HEK293 (cell line): ENCODE results near the gene CCDC141.

Experiments
- CTCF ChIA-PET: fragments of 350-600 bp; formaldehyde crosslinking; extraction: SDS; loops from one replicate; lab custom pipeline; 2021; ENCODE audit warnings: antibody characterized with exemption; lab: Yijun Ruan, JAX
- POLR2A ChIA-PET: fragments of 300-600 bp; formaldehyde crosslinking; extraction: SDS; loops from one replicate; lab custom pipeline; 2020; ENCODE audit warnings: antibody characterized with exemption, inconsistent platforms; lab: Yijun Ruan, JAX
- H3K27ac ChIP-seq: fragments of 200-500 bp; sonication (Bioruptor generic); 2 replicates; pipeline ENCODE4 v1.5.1; 2014; ENCODE audit warnings: low read depth, low read length, control low read depth, inconsistent platforms; ENCODE audit errors: extremely low read depth
- H3K36me3 ChIP-seq, 2 experiments: fragments of 200-500 bp in 1 of 2; sonication (Bioruptor generic) in 1 of 2; 1 replicate in 1 of 2; 2 replicates in 1 of 2; pipeline ENCODE4 v1.5.1; 2014 to 2017; ENCODE audit warnings: inconsistent platforms in 2 of 2, low read length in 2 of 2; ENCODE audit not compliant: control insufficient read depth in 2 of 2, insufficient read depth in 1 of 2
- H3K4me1 ChIP-seq: fragments of 200-500 bp; sonication (Bioruptor generic); 2 replicates; pipeline ENCODE4 v1.5.1; 2014; ENCODE audit warnings: mild to moderate bottlenecking, low read length, inconsistent platforms; ENCODE audit not compliant: control insufficient read depth, insufficient read depth
- H3K4me3 ChIP-seq: 2 replicates; pipeline ENCODE4 v1.5.1; 2011; ENCODE audit warnings: low read depth, mild to moderate bottlenecking, control low read depth, low read length, moderate library complexity
- H3K9me3 ChIP-seq: fragments of 200-500 bp; sonication (Bioruptor generic); 2 replicates; pipeline ENCODE4 v1.5.1; 2014; ENCODE audit warnings: low read depth, low read length, inconsistent platforms; ENCODE audit not compliant: control insufficient read depth, insufficient read depth
- EGR2 ChIP-seq: fragments of 450-650 bp; formaldehyde crosslinking; IDR thresholded peaks from 2 replicates; pipeline ENCODE4 v1.5.1; 2016; ENCODE audit warnings: low read depth, missing biosample characterization, missing genetic modification characterization
- GLIS2 ChIP-seq: fragments of 450-650 bp; formaldehyde crosslinking; IDR thresholded peaks from 2 replicates; pipeline ENCODE4 v1.5.1; 2016; ENCODE audit warnings: missing biosample characterization, missing genetic modification characterization
- KLF1 ChIP-seq: fragments of 450-650 bp; formaldehyde crosslinking; IDR thresholded peaks from 2 replicates; pipeline ENCODE4 v1.5.1; 2016; ENCODE audit warnings: missing biosample characterization, missing genetic modification characterization
- SP3 ChIP-seq: fragments of 450-650 bp; formaldehyde crosslinking; IDR thresholded peaks from 2 replicates; pipeline ENCODE4 v1.5.1; 2016; ENCODE audit warnings: missing biosample characterization, missing genetic modification characterization
- ZBTB7A ChIP-seq: fragments of 450-650 bp; formaldehyde crosslinking; IDR thresholded peaks from 2 replicates; pipeline ENCODE4 v1.5.1; 2016; ENCODE audit warnings: low read depth, missing biosample characterization, missing genetic modification characterization
- ZFP37 ChIP-seq: fragments of 450-650 bp; formaldehyde crosslinking; IDR thresholded peaks from 2 replicates; pipeline ENCODE4 v1.5.1; 2016; ENCODE audit warnings: missing biosample characterization, missing genetic modification characterization
- ZNF138 ChIP-seq: fragments of 450-650 bp; formaldehyde crosslinking; IDR thresholded peaks from 2 replicates; pipeline ENCODE4 v1.5.1; 2016; ENCODE audit warnings: missing biosample characterization, missing genetic modification characterization, borderline replicate concordance
- ZNF16 ChIP-seq: fragments of 450-650 bp; formaldehyde crosslinking; IDR thresholded peaks from 2 replicates; pipeline ENCODE4 v1.5.1; 2016; ENCODE audit warnings: low read depth, missing biosample characterization, missing genetic modification characterization
- ZNF184 ChIP-seq: fragments of 450-650 bp; IDR thresholded peaks from 2 replicates; pipeline ENCODE4 v1.5.1; 2018; ENCODE audit warnings: missing biosample characterization, mild to moderate bottlenecking, missing genetic modification characterization
- ZNF266 ChIP-seq: fragments of 450-650 bp; formaldehyde crosslinking; IDR thresholded peaks from 2 replicates; pipeline ENCODE4 v1.5.1; 2016; ENCODE audit warnings: missing biosample characterization, missing genetic modification characterization, low read depth
- ZNF311 ChIP-seq: fragments of 450-650 bp; formaldehyde crosslinking; IDR thresholded peaks from 2 replicates; pipeline ENCODE4 v1.5.1; 2017; ENCODE audit warnings: missing biosample characterization, missing genetic modification characterization, borderline replicate concordance
- ZNF354C ChIP-seq: fragments of 450-650 bp; formaldehyde crosslinking; IDR thresholded peaks from 2 replicates; pipeline ENCODE4 v1.5.1; 2016; ENCODE audit warnings: missing biosample characterization, missing genetic modification characterization, low read depth, borderline replicate concordance
- ZNF366 ChIP-seq: fragments of 450-650 bp; formaldehyde crosslinking; conservative IDR thresholded peaks from 2 replicates; pipeline ENCODE4 v1.5.1; 2016; ENCODE audit warnings: missing biosample characterization, missing genetic modification characterization
- ZNF37A ChIP-seq: fragments of 450-650 bp; IDR thresholded peaks from 2 replicates; pipeline ENCODE4 v1.5.1; 2018; ENCODE audit warnings: missing biosample characterization, missing genetic modification characterization
- ZNF404 ChIP-seq: fragments of 450-650 bp; formaldehyde crosslinking; IDR thresholded peaks from 2 replicates; pipeline ENCODE4 v1.5.1; 2017; ENCODE audit warnings: missing biosample characterization, missing genetic modification characterization
- ZNF473 ChIP-seq: fragments of 450-650 bp; formaldehyde crosslinking; IDR thresholded peaks from 2 replicates; pipeline ENCODE4 v1.5.1; 2017; ENCODE audit warnings: missing biosample characterization, missing genetic modification characterization
- ZNF48 ChIP-seq: fragments of 450-650 bp; formaldehyde crosslinking; IDR thresholded peaks from 2 replicates; pipeline ENCODE4 v1.5.1; 2016; ENCODE audit warnings: missing biosample characterization, missing genetic modification characterization
- ZSCAN30 ChIP-seq: fragments of 450-650 bp; IDR thresholded peaks from 2 replicates; pipeline ENCODE4 v1.5.1; 2018; ENCODE audit warnings: missing biosample characterization, mild to moderate bottlenecking, missing genetic modification characterization, moderate library complexity
- TF ChIP-seq, protein P1 (sequence below): fragments of 450-650 bp; formaldehyde crosslinking; IDR thresholded peaks from 2 replicates; pipeline ENCODE4 v1.5.1; 2017; ENCODE audit warnings: missing biosample characterization, missing genetic modification characterization
- TF ChIP-seq, protein P2 (sequence below): fragments of 450-650 bp; formaldehyde crosslinking; IDR thresholded peaks from 2 replicates; pipeline ENCODE4 v1.5.1; 2016; ENCODE audit warnings: missing biosample characterization, missing genetic modification characterization
- TF ChIP-seq, protein P3 (sequence below): fragments of 450-650 bp; formaldehyde crosslinking; IDR thresholded peaks from 2 replicates; pipeline ENCODE4 v1.5.1; 2016; ENCODE audit warnings: missing biosample characterization, missing genetic modification characterization, low read depth
- TF ChIP-seq, protein P4 (sequence below): fragments of 450-650 bp; formaldehyde crosslinking; IDR thresholded peaks from 2 replicates; pipeline ENCODE4 v1.5.1; 2017; ENCODE audit warnings: missing biosample characterization, missing genetic modification characterization
- TF ChIP-seq, protein P5 (sequence below): fragments of 450-650 bp; formaldehyde crosslinking; IDR thresholded peaks from 2 replicates; pipeline ENCODE4 v1.5.1; 2016; ENCODE audit warnings: missing biosample characterization, missing genetic modification characterization

The CCDC141 gene

DNA sequence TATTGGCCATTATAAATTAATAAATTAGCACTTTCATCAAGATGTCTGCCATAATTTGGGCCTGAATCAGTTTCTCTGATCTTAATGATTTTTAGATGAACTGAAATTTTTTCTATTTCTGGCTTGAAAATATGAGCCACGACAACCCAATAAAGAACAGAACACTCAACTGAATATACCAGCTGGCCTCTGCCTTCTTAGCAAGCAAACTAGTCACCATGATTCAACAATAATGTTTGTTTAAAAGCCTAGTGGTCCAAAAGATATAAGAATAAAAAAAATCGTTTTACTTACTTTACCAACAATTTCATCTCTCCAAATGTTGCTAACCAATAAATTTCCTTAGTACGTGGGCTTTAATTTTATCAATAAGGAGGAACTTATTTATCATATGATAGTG is 176.0 kb downstream of the CCDC141 start:
- POLR2A ChIA-PET: no interaction called here
- TF ChIP-seq ZNF404 (tag by site-specific recombination) (no peak), ZNF138 (tag by site-specific recombination) (no peak), ZFP37 (tag by site-specific recombination) (no peak), EGR2 (no peak), ZNF184 (tag by site-specific recombination) (no peak), ZNF37A (no peak), GLIS2 (no peak)
- TF ChIP-seq, protein P1, sequence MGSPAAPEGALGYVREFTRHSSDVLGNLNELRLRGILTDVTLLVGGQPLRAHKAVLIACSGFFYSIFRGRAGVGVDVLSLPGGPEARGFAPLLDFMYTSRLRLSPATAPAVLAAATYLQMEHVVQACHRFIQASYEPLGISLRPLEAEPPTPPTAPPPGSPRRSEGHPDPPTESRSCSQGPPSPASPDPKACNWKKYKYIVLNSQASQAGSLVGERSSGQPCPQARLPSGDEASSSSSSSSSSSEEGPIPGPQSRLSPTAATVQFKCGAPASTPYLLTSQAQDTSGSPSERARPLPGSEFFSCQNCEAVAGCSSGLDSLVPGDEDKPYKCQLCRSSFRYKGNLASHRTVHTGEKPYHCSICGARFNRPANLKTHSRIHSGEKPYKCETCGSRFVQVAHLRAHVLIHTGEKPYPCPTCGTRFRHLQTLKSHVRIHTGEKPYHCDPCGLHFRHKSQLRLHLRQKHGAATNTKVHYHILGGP (tag by site-specific recombination): no peak
- TF ChIP-seq, protein P2, sequence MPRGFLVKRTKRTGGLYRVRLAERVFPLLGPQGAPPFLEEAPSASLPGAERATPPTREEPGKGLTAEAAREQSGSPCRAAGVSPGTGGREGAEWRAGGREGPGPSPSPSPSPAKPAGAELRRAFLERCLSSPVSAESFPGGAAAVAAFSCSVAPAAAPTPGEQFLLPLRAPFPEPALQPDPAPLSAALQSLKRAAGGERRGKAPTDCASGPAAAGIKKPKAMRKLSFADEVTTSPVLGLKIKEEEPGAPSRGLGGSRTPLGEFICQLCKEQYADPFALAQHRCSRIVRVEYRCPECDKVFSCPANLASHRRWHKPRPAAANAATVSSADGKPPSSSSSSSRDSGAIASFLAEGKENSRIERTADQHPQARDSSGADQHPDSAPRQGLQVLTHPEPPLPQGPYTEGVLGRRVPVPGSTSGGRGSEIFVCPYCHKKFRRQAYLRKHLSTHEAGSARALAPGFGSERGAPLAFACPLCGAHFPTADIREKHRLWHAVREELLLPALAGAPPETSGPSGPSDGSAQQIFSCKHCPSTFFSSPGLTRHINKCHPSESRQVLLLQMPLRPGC (tag by site-specific recombination): no peak
- TF ChIP-seq, protein P3, sequence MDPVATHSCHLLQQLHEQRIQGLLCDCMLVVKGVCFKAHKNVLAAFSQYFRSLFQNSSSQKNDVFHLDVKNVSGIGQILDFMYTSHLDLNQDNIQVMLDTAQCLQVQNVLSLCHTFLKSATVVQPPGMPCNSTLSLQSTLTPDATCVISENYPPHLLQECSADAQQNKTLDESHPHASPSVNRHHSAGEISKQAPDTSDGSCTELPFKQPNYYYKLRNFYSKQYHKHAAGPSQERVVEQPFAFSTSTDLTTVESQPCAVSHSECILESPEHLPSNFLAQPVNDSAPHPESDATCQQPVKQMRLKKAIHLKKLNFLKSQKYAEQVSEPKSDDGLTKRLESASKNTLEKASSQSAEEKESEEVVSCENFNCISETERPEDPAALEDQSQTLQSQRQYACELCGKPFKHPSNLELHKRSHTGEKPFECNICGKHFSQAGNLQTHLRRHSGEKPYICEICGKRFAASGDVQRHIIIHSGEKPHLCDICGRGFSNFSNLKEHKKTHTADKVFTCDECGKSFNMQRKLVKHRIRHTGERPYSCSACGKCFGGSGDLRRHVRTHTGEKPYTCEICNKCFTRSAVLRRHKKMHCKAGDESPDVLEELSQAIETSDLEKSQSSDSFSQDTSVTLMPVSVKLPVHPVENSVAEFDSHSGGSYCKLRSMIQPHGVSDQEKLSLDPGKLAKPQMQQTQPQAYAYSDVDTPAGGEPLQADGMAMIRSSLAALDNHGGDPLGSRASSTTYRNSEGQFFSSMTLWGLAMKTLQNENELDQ (tag by site-specific recombination): no peak
- TF ChIP-seq, protein P4, sequence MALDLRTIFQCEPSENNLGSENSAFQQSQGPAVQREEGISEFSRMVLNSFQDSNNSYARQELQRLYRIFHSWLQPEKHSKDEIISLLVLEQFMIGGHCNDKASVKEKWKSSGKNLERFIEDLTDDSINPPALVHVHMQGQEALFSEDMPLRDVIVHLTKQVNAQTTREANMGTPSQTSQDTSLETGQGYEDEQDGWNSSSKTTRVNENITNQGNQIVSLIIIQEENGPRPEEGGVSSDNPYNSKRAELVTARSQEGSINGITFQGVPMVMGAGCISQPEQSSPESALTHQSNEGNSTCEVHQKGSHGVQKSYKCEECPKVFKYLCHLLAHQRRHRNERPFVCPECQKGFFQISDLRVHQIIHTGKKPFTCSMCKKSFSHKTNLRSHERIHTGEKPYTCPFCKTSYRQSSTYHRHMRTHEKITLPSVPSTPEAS (tag by site-specific recombination): no peak
- TF ChIP-seq, protein P5, sequence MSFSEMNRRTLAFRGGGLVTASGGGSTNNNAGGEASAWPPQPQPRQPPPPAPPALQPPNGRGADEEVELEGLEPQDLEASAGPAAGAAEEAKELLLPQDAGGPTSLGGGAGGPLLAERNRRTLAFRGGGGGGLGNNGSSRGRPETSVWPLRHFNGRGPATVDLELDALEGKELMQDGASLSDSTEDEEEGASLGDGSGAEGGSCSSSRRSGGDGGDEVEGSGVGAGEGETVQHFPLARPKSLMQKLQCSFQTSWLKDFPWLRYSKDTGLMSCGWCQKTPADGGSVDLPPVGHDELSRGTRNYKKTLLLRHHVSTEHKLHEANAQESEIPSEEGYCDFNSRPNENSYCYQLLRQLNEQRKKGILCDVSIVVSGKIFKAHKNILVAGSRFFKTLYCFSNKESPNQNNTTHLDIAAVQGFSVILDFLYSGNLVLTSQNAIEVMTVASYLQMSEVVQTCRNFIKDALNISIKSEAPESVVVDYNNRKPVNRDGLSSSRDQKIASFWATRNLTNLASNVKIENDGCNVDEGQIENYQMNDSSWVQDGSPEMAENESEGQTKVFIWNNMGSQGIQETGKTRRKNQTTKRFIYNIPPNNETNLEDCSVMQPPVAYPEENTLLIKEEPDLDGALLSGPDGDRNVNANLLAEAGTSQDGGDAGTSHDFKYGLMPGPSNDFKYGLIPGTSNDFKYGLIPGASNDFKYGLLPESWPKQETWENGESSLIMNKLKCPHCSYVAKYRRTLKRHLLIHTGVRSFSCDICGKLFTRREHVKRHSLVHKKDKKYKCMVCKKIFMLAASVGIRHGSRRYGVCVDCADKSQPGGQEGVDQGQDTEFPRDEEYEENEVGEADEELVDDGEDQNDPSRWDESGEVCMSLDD (tag by site-specific recombination): no peak

DNA sequence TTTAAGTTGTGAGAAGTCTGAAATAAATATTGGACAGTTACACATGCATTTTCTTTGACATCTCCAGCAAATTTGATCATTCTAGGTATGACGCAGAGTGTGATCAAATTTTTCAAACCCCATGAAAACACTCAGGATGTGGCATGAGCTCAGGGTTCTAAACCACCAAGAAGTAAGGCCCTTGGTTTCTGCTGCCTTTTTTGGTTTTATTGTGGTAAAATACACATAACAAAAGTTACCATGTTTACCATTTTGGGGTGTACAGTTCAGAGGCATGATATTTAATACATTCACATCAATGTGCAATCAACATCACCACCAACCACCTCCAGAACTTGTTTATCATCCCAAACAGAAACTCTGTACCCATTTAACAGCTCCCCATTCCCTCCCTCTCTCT is 178.4 kb downstream of the CCDC141 start:
- no peaks in the 10 kb centered on the region for H3K9me3 ChIP-seq
- CTCF ChIA-PET: interaction anchor here (0.7 kb wide), 1 partner anchor 108 kb away, joined by 3 read pairs; no protein-coding TSS in a partner anchor
- H3K36me3 ChIP-seq: no peaks in the 10 kb centered on the region
- H3K4me3 ChIP-seq: no peak overlapping the region
- POLR2A ChIA-PET: no interaction called here
- H3K4me1 ChIP-seq: no peaks in the 10 kb centered on the region
- no peak overlapping the region for H3K27ac ChIP-seq
- no peak for TF ChIP-seq ZSCAN30
- TF ChIP-seq KLF1 (tag by site-specific recombination): no peak
- TF ChIP-seq ZNF48 (tag by site-specific recombination): no peak
- no peak for TF ChIP-seq ZNF311 (tag by site-specific recombination)
- TF ChIP-seq ZNF366: no peak
- no peak for TF ChIP-seq ZNF473 (tag by site-specific recombination)
- no peak for TF ChIP-seq ZNF16 (tag by site-specific recombination)
- TF ChIP-seq ZNF266 (tag by site-specific recombination): no peak
- no peak for TF ChIP-seq SP3 (tag by site-specific recombination)
- TF ChIP-seq, protein P3 (tag by site-specific recombination): no peak
- no peak for TF ChIP-seq ZNF354C (tag by site-specific recombination)
- TF ChIP-seq ZBTB7A (tag by site-specific recombination): no peak

More for the DNA sequence above, 176.0 kb downstream of the CCDC141 start:
- H3K4me3 ChIP-seq: no peak overlapping the region
- no peaks in the 10 kb centered on the region for H3K9me3 ChIP-seq
- CTCF ChIA-PET: no interaction called here
- H3K4me1 ChIP-seq: no peaks in the 10 kb centered on the region
- H3K36me3 ChIP-seq: no peaks in the 10 kb centered on the region
- H3K27ac ChIP-seq: no peak overlapping the region
